HepG2 (cell line): Measurements from ENCODE around the gene PXMP4. TPM values are rescaled to one million over a fixed set of nuclear protein-coding genes. Genes with fewer than 3 reads are reported as not detected.

Experiments
- CEBPB ChIP-seq: IDR thresholded peaks from 2 replicates; pipeline ENCODE4 v1.6.1; 2011; ENCODE audit warnings: low read depth, low read length, improper control_type of control experiment, borderline replicate concordance
- CREM ChIP-seq, 2 experiments: sonication (generic) in 1 of 2; formaldehyde crosslinking in 1 of 2; IDR thresholded peaks; 2 replicates each; pipeline versions ENCODE4 v1.4.0 to v1.6.1; 2016 to 2020; ENCODE audit warnings: antibody characterized with exemption in 1 of 2, mild to moderate bottlenecking in 1 of 2, missing genetic modification reagents in 1 of 2
- EZH2 ChIP-seq: conservative IDR thresholded peaks from 2 replicates; pipeline ENCODE4 v1.6.1; 2012; ENCODE audit warnings: mild to moderate bottlenecking, low read depth, low read length, moderate library complexity
- HOXA9 ChIP-seq: sonication (generic); formaldehyde crosslinking; IDR thresholded peaks from 2 replicates; pipeline ENCODE4 v1.8.1; 2022; ENCODE audit warnings: missing genetic modification reagents, mild to moderate bottlenecking, moderate library complexity, borderline replicate concordance
- KLF9 ChIP-seq: IDR thresholded peaks from 2 replicates; pipeline ENCODE4 v1.6.1; 2016; ENCODE audit warnings: low read depth
- MLLT10 ChIP-seq: sonication (generic); formaldehyde crosslinking; IDR thresholded peaks from 2 replicates; pipeline ENCODE4 v1.4.0; 2020; ENCODE audit warnings: missing genetic modification reagents
- TBP ChIP-seq: sonication (generic); formaldehyde crosslinking; IDR thresholded peaks from 2 replicates; pipeline ENCODE4 v1.5.0; 2020; ENCODE audit warnings: missing genetic modification reagents
- TGIF2 ChIP-seq: IDR thresholded peaks from 2 replicates; pipeline ENCODE4 v1.6.1; 2016; ENCODE audit warnings: control low read depth, missing compliant biosample characterization
- ZBTB26 ChIP-seq: IDR thresholded peaks from 2 replicates; pipeline ENCODE4 v1.6.1; 2016; ENCODE audit warnings: missing compliant biosample characterization, missing genetic modification reagents, borderline replicate concordance
- ZFP37 ChIP-seq: sonication (generic); formaldehyde crosslinking; IDR thresholded peaks from 2 replicates; pipeline ENCODE4 v1.4.0; 2020; ENCODE audit warnings: missing genetic modification reagents, borderline replicate concordance
- ZNF225 ChIP-seq: sonication (generic); formaldehyde crosslinking; IDR thresholded peaks from 2 replicates; pipeline ENCODE4 v1.4.0; 2020; ENCODE audit warnings: mild to moderate bottlenecking, missing genetic modification reagents
- ZNF34 ChIP-seq: sonication (generic); formaldehyde crosslinking; IDR thresholded peaks from 2 replicates; pipeline ENCODE4 v1.4.0; 2020; ENCODE audit warnings: mild to moderate bottlenecking, missing genetic modification reagents, borderline replicate concordance
- ZNF367 ChIP-seq: sonication (generic); formaldehyde crosslinking; IDR thresholded peaks from 2 replicates; pipeline ENCODE4 v1.4.0; 2020; ENCODE audit warnings: missing genetic modification reagents, borderline replicate concordance
- ZNF543 ChIP-seq: sonication (generic); formaldehyde crosslinking; IDR thresholded peaks from 2 replicates; pipeline ENCODE4 v1.4.0; 2020; ENCODE audit warnings: mild to moderate bottlenecking, missing genetic modification reagents
- polyA plus RNA-seq, 8 experiments: library from polyadenylated mRNA; depleted of rRNA in 3 of 8; stranded (reverse) in 7 of 8; unstranded in 1 of 8; fragments of >200 nt; fragmentation: Illumina TruSeq in 4 of 8; extraction: Trizol in 4 of 8; gene quantifications; 2 replicates each; pipeline versions ENCODE4 v1.2.1 to v1.2.3, GENCODE V29; 2011 to 2016; ENCODE audit warnings: low read depth in 4 of 8, missing spikeins in 1 of 8, mixed read lengths in 1 of 8; ENCODE audit not compliant: insufficient read depth in 1 of 8
- total RNA-seq, 5 experiments: library from RNA; depleted of rRNA; stranded (reverse); fragments of >200 nt; fragmentation: Illumina TruSeq; extraction: Trizol; gene quantifications; 2 replicates each; pipeline ENCODE4 v1.2.3, GENCODE V29; 2016; ENCODE audit warnings: low read depth in 1 of 5
- TF ChIP-seq, protein P1 (sequence below): sonication (generic); formaldehyde crosslinking; conservative IDR thresholded peaks from 2 replicates; pipeline ENCODE4 v1.4.0; 2020; ENCODE audit warnings: mild to moderate bottlenecking, missing genetic modification reagents, moderate library complexity
- TF ChIP-seq, protein P2 (sequence below): sonication (generic); formaldehyde crosslinking; IDR thresholded peaks from 2 replicates; pipeline ENCODE4 v1.8.1; 2022; ENCODE audit warnings: mild to moderate bottlenecking, missing genetic modification reagents
- TF ChIP-seq, protein P3 (sequence below): sonication (generic); IDR thresholded peaks from 2 replicates; pipeline ENCODE4 v1.6.1; 2016; ENCODE audit warnings: low read depth, borderline replicate concordance
- TF ChIP-seq, protein P4 (sequence below): sonication (generic); formaldehyde crosslinking; IDR thresholded peaks from 2 replicates; pipeline ENCODE4 v1.9.0; 2021; ENCODE audit warnings: missing genetic modification reagents, borderline replicate concordance

PXMP4 gene
- total and polyA plus RNA-seq, 2 of the 13 experiments (the other 11 are each of a cell fraction or from before 2014, with no cell fraction given) = not detected

DNA sequence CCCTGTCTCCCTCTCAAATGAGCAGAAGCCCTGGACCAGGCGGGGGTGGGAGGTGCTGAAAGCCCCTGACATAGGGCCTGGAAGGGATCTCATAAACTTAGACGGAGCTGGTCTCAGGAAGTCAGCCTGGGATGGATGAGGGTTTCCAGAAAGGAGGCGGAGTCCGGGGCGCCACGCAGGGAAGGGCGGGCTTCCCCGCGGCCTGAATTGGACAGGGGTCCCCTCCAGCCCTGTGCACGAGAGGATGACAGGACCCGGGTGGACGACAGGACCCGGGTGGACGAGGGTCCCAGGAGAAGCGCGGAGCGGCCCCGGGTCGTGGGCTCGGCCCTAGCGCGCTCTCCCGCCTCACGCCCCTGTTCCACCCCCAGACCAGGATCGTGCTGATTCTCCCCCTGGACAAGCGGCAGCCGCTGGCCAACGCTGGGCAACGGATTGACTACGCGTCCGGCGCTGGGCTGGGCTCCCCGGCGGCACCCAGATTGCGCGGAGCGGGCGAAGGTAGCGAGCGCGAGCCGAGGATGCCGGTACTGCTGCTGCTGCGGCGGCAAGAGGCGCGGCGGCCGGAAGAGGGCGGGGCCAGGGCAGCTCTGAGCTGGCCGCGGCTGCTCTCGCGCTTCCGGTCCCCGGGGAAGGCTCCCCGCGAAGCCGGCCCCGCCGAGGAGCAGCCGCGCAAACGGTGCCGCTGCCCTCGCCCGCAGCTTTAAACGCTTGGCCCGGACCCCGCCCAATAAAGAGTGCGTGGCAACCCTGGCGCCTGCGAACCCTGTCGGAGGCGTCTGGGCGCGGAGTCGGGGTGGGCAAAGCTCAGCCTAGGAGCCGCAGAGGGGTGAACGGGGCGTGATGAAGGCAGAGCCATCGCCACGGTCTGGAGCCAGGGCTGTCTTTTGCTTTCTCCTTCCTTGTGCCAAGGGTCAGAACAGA lies 56.7 kb downstream of the PXMP4 start (continued):
- TF ChIP-seq, protein P1, sequence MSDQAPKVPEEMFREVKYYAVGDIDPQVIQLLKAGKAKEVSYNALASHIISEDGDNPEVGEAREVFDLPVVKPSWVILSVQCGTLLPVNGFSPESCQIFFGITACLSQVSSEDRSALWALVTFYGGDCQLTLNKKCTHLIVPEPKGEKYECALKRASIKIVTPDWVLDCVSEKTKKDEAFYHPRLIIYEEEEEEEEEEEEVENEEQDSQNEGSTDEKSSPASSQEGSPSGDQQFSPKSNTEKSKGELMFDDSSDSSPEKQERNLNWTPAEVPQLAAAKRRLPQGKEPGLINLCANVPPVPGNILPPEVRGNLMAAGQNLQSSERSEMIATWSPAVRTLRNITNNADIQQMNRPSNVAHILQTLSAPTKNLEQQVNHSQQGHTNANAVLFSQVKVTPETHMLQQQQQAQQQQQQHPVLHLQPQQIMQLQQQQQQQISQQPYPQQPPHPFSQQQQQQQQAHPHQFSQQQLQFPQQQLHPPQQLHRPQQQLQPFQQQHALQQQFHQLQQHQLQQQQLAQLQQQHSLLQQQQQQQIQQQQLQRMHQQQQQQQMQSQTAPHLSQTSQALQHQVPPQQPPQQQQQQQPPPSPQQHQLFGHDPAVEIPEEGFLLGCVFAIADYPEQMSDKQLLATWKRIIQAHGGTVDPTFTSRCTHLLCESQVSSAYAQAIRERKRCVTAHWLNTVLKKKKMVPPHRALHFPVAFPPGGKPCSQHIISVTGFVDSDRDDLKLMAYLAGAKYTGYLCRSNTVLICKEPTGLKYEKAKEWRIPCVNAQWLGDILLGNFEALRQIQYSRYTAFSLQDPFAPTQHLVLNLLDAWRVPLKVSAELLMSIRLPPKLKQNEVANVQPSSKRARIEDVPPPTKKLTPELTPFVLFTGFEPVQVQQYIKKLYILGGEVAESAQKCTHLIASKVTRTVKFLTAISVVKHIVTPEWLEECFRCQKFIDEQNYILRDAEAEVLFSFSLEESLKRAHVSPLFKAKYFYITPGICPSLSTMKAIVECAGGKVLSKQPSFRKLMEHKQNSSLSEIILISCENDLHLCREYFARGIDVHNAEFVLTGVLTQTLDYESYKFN (CRISPR knock-in tag) = peak; percentile 53
- TF ChIP-seq EZH2 = no peak
- no peak for TF ChIP-seq CREM (IDR thresholded peaks at IDR 0.05)
- TF ChIP-seq CREM (CRISPR knock-in tag; IDR thresholded peaks at IDR 0.05) = no peak
- TF ChIP-seq, protein P2, sequence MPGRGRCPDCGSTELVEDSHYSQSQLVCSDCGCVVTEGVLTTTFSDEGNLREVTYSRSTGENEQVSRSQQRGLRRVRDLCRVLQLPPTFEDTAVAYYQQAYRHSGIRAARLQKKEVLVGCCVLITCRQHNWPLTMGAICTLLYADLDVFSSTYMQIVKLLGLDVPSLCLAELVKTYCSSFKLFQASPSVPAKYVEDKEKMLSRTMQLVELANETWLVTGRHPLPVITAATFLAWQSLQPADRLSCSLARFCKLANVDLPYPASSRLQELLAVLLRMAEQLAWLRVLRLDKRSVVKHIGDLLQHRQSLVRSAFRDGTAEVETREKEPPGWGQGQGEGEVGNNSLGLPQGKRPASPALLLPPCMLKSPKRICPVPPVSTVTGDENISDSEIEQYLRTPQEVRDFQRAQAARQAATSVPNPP (CRISPR knock-in tag) = peak; percentile 96
- no peak for TF ChIP-seq TBP (CRISPR knock-in tag)
- no peak for TF ChIP-seq KLF9 (CRISPR knock-in tag)
- TF ChIP-seq MLLT10 (CRISPR knock-in tag) = no peak
- peak; percentile 67; the same call in 1 of the 2 replicates for TF ChIP-seq TGIF2
- peak; percentile 55; the same call in 1 of the 2 replicates for TF ChIP-seq ZBTB26 (CRISPR knock-in tag)
- peak; percentile 86; the same call in 1 of the 2 replicates for TF ChIP-seq ZFP37 (CRISPR knock-in tag)
- TF ChIP-seq ZNF367 (CRISPR knock-in tag) = peak; percentile 82
- peak; percentile 82; the same call in 1 of the 2 replicates for TF ChIP-seq HOXA9 (CRISPR knock-in tag)
- TF ChIP-seq, protein P3, sequence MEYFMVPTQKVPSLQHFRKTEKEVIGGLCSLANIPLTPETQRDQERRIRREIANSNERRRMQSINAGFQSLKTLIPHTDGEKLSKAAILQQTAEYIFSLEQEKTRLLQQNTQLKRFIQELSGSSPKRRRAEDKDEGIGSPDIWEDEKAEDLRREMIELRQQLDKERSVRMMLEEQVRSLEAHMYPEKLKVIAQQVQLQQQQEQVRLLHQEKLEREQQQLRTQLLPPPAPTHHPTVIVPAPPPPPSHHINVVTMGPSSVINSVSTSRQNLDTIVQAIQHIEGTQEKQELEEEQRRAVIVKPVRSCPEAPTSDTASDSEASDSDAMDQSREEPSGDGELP = no peak
- peak; percentile 79; the same call in 1 of the 2 replicates for TF ChIP-seq ZNF225 (CRISPR knock-in tag)
- TF ChIP-seq, protein P4, sequence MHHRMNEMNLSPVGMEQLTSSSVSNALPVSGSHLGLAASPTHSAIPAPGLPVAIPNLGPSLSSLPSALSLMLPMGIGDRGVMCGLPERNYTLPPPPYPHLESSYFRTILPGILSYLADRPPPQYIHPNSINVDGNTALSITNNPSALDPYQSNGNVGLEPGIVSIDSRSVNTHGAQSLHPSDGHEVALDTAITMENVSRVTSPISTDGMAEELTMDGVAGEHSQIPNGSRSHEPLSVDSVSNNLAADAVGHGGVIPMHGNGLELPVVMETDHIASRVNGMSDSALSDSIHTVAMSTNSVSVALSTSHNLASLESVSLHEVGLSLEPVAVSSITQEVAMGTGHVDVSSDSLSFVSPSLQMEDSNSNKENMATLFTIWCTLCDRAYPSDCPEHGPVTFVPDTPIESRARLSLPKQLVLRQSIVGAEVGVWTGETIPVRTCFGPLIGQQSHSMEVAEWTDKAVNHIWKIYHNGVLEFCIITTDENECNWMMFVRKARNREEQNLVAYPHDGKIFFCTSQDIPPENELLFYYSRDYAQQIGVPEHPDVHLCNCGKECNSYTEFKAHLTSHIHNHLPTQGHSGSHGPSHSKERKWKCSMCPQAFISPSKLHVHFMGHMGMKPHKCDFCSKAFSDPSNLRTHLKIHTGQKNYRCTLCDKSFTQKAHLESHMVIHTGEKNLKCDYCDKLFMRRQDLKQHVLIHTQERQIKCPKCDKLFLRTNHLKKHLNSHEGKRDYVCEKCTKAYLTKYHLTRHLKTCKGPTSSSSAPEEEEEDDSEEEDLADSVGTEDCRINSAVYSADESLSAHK = no peak
- TF ChIP-seq CEBPB = no peak
- no peak; the same call in none of the 2 replicates for TF ChIP-seq ZNF34 (CRISPR knock-in tag)
- TF ChIP-seq ZNF543 (CRISPR knock-in tag) = peak; percentile 75
